ENCODE results near the gene RABL6.
"Not testable (repeated sequence)": the region's sequence is repeated elsewhere in the genome, so short reads cannot be mapped to it uniquely, and the experiment has no call there.

The RABL6 gene

GRCh38 chr9:136821826-136822544 is 14.2 kb downstream of the RABL6 start:
- no peak for DNase-seq

- DNase-seq = no peak
Observed at GRCh38 chr9:136823136-136824046, 15.6 kb downstream of the RABL6 start.

GRCh38 chr9:136824496-136825225 is 16.9 kb downstream of the RABL6 start:
- DNase-seq = no peak

- DNase-seq = no peak
Observed at GRCh38 chr9:136825295-136826187, 17.8 kb downstream of the RABL6 start.

- DNase-seq = no peak
Observed at GRCh38 chr9:136826188-136826541, 18.4 kb downstream of the RABL6 start.

GRCh38 chr9:136826703-136827582 is 19.2 kb downstream of the RABL6 start:
- no peak for DNase-seq

- no peak for DNase-seq
Observed at GRCh38 chr9:136827794-136828473, 20.2 kb downstream of the RABL6 start.

GRCh38 chr9:136828474-136829140 is 20.9 kb downstream of the RABL6 start:
- DNase-seq = no peak

GRCh38 chr9:136829412-136829811 is 21.7 kb downstream of the RABL6 start:
- DNase-seq = no peak

GRCh38 chr9:136829981-136830885 is 22.5 kb downstream of the RABL6 start:
- DNase-seq = no peak

GRCh38 chr9:136831002-136831719 is 23.4 kb downstream of the RABL6 start:
- DNase-seq = no peak

GRCh38 chr9:136831720-136832104 is 24.0 kb downstream of the RABL6 start:
- no peak for DNase-seq

- no peak for DNase-seq
Observed at GRCh38 chr9:136832581-136832980, 24.8 kb downstream of the RABL6 start.

GRCh38 chr9:136833381-136834048 is 25.8 kb downstream of the RABL6 start:
- DNase-seq = not testable (repeated sequence)

GRCh38 chr9:136835162-136835931 is 27.6 kb downstream of the RABL6 start:
- DNase-seq = no peak

GRCh38 chr9:136835932-136836904 is 28.5 kb downstream of the RABL6 start:
- DNase-seq = no peak
